Colonic mucosa (tissue), 4 donors: Measurements from ENCODE around the gene GET4. TPM values are rescaled to one million over a fixed set of nuclear protein-coding genes. Genes with fewer than 3 reads are reported as not detected.

Experiments
- DNase-seq: peaks from one replicate; pipeline ENCODE4 v3.0.0-alpha.2; 2020
- H3K27ac ChIP-seq: fragments of 200-600 bp; one replicate; pipeline ENCODE4 v1.8.0; 2021
- H3K27me3 ChIP-seq: fragments of 200-600 bp; one replicate; pipeline ENCODE4 v1.8.0; 2021
- H3K36me3 ChIP-seq: fragments of 200-600 bp; one replicate; pipeline ENCODE4 v1.8.0; 2021
- H3K4me1 ChIP-seq: fragments of 200-600 bp; one replicate; pipeline ENCODE4 v1.8.0; 2021; ENCODE audit warnings: mild to moderate bottlenecking
- H3K4me3 ChIP-seq: fragments of 200-600 bp; one replicate; pipeline ENCODE4 v1.8.0; 2021
- H3K9ac ChIP-seq, 2 donors: one replicate each; pipeline ENCODE4 v1.7.0; 2013; ENCODE audit warnings: control low read depth in 2 of 2, low read depth in 2 of 2, low read length in 2 of 2
- H3K9me3 ChIP-seq: fragments of 200-600 bp; one replicate; pipeline ENCODE4 v1.8.0; 2021
- intact Hi-C: fragments of 100-400 bp; cut with DNase I; formaldehyde crosslinking; loops from one replicate; pipeline ENCODE4 v1.14.1; 2022
- total RNA-seq, 2 donors: library from RNA; stranded (reverse); fragmentation: NEBNext Ultra II Directional in 1 of 2; extraction: Animal tissue kit (Norgen Biotek cat#: 25700) in 1 of 2; gene quantifications; one replicate each; pipeline ENCODE4 v1.2.1, GENCODE V29; 2021
- TF ChIP-seq, protein P1 (sequence below): fragments of 200-600 bp; IDR thresholded peaks from one replicate; pipeline ENCODE4 v1.8.0; 2022; ENCODE audit warnings: antibody characterized with exemption, mild to moderate bottlenecking
- donor health status: healthy.
- donor health status: DM: no; HTN: no; CAD: no.
- donor health status: DM: no; HTN: no; CAD: no.

Gene GET4
- total RNA-seq, 2 donors from 2014 or later = 33.0 to 35.9 TPM

- Histone ChIP-seq H3K4me3 (no peak overlapping the region), H3K9ac (no peak overlapping the region), H3K4me1 (peaks cover 18% of the 10 kb centered on the region), H3K27ac (no peak overlapping the region), H3K9me3 (no peaks in the 10 kb centered on the region), H3K36me3 (no peaks in the 10 kb centered on the region), H3K27me3 (no peaks in the 10 kb centered on the region)
- no peak for DNase-seq
- TF ChIP-seq, protein P1, sequence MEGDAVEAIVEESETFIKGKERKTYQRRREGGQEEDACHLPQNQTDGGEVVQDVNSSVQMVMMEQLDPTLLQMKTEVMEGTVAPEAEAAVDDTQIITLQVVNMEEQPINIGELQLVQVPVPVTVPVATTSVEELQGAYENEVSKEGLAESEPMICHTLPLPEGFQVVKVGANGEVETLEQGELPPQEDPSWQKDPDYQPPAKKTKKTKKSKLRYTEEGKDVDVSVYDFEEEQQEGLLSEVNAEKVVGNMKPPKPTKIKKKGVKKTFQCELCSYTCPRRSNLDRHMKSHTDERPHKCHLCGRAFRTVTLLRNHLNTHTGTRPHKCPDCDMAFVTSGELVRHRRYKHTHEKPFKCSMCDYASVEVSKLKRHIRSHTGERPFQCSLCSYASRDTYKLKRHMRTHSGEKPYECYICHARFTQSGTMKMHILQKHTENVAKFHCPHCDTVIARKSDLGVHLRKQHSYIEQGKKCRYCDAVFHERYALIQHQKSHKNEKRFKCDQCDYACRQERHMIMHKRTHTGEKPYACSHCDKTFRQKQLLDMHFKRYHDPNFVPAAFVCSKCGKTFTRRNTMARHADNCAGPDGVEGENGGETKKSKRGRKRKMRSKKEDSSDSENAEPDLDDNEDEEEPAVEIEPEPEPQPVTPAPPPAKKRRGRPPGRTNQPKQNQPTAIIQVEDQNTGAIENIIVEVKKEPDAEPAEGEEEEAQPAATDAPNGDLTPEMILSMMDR = no peak
- intact Hi-C loops = no loop called here
These were observed 35.6 kb downstream of the GET4 start for GRCh38 chr7:911791-912480.

GRCh38 chr7:913736-914520 is 37.6 kb downstream of the GET4 start:
- peak overlapping the region; percentile 88 for H3K27ac ChIP-seq
- no peak overlapping the region for H3K4me3 ChIP-seq
- peak overlapping the region; percentile 69 to 74 for H3K9ac ChIP-seq
- H3K4me1 ChIP-seq = peaks cover 13% of the 10 kb centered on the region
- intact Hi-C loops = no loop called here
- H3K27me3 ChIP-seq = no peaks in the 10 kb centered on the region
- DNase-seq = peak; percentile 96
- no peaks in the 10 kb centered on the region for H3K36me3 ChIP-seq
- no peaks in the 10 kb centered on the region for H3K9me3 ChIP-seq
- TF ChIP-seq, protein P1 = peak; percentile 12

DNA sequence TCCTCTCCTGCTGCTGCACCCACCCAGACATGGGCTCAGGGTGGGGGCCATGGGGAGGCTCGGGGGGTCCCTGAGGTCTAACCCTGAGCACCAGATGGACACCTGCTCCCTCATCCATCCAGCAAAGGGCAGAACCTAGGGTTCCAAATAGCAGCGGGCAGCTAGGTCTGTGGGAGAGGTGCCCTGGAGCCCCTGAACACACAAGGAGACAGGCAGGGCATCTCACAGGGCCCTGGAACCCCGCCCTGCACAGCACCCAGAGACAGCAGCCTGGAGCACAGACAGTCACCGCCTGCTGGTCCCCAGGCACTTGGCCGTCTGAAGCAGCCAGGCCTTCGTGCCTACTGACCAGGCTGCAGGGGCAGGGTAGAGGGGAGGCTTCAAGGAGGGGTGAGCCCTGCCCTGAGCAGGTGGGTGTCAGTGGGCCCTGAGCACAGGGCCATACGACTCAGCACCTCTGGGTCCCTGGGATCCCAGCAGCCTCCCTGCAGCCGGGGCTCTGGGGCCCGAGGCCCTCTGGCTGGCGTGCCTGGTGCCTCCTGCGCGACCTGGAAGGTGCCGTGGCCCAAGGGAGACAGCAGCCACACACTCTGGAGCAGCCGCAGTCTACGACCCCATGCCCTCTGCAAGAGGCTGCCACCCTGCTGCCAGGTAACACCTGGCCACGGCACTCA is 38.3 kb downstream of the GET4 start:
- intact Hi-C loops = no loop called here
- Histone ChIP-seq H3K27ac (peak overlapping the region; percentile 88), H3K36me3 (no peaks in the 10 kb centered on the region), H3K9me3 (no peaks in the 10 kb centered on the region), H3K9ac (peak overlapping the region; percentile 69 to 74), H3K4me3 (no peak overlapping the region), H3K27me3 (no peaks in the 10 kb centered on the region), H3K4me1 (peaks cover 13% of the 10 kb centered on the region)
- DNase-seq = no peak
- TF ChIP-seq, protein P1 = no peak

DNA sequence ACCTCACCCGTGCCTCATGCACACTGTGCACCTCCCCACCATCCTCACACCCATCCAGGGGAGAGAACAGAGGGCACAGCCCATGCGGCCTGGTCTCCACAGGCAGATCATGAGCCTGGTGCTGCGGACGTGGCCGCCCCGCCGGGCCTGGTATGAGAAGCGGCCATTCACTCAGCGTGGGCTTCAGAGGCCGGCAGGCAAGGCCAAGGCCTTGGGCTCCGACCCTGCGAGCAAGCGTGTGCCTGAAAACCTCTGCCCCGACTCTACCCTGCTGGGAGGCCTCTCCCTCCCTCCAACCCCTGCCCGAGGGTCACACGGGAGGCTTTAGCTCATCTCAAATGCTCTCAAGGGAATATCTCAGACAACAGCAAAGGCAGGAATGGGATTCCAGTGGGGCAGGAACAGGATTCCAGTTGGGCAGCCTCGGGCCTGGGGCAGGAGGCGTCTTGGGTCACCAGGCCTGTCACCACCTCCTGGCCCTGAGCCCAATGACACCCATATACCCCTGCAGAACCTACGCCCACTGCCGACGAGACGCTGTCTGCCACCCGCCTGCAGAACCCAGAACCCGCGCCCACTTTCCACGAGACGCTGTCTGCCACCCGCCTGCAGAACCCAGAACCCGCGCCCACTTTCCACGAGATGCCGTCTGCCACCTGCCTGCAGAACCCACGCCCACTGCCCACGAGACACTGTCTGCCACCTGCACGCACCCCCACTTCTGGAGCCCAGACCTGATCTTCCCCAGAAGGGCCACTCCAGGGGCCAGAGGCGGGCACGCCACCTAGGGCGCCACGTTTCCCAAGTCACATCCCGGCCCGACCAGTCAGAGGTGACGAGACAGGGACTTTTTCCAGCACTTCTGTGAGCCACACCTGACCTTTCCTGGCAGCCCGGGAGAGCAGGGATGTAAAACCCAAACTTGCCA is 39.2 kb downstream of the GET4 start:
- Histone ChIP-seq H3K27me3 (no peaks in the 10 kb centered on the region), H3K4me1 (peaks cover 13% of the 10 kb centered on the region), H3K9ac (peak overlapping the region; percentile 69 to 74), H3K27ac (no peak overlapping the region), H3K9me3 (no peaks in the 10 kb centered on the region), H3K36me3 (no peaks in the 10 kb centered on the region), H3K4me3 (no peak overlapping the region)
- TF ChIP-seq, protein P1 = no peak
- intact Hi-C loops = no loop called here
- DNase-seq = no peak
